IMR-90 (cell line): Measurements from ENCODE around the gene HOXC13. TPM values are rescaled to one million over a fixed set of nuclear protein-coding genes. Genes with fewer than 3 reads are reported as not detected.

Source experiments
- ATAC-seq: fragments of 200-7000 bp; cut with Tn5 transposase; 2 replicates; pipeline ENCODE4 v1.9.1; 2020; ENCODE audit warnings: low read depth, mild to moderate bottlenecking, moderate library complexity
- BruUV-seq: library from RNA; stranded (reverse); fragments of 400-500 nt; replicated peaks from 2 replicates; lab custom pipeline; 2021; lab: Mats Ljungman, UMichigan
- CTCF ChIA-PET: fragments of 300-600 bp; formaldehyde crosslinking; extraction: SDS; loops from one replicate; lab custom pipeline; 2021; ENCODE audit warnings: antibody characterized with exemption; lab: Yijun Ruan, JAX
- POLR2A ChIA-PET: fragments of 300-600 bp; sonication (Branson Sonifier 250); formaldehyde crosslinking; loops from one replicate; lab custom pipeline; 2022; ENCODE audit warnings: antibody characterized with exemption; ENCODE audit not compliant: unreplicated experiment; lab: Charles Lee
- DNase-seq: peaks from one replicate; pipeline ENCODE4 v3.0.0; 2013
- H2AFZ ChIP-seq: replicated peaks from 2 replicates; pipeline ENCODE3; 2013; ENCODE audit warnings: low read length, mild to moderate bottlenecking; ENCODE audit not compliant: poor library complexity
- H2AK5ac ChIP-seq: 2 replicates; pipeline ENCODE4 v1.6.1; 2013; ENCODE audit warnings: low read depth, low read length, inconsistent platforms
- H2AK9ac ChIP-seq: replicated peaks from 2 replicates; pipeline ENCODE3; 2013; ENCODE audit warnings: mild to moderate bottlenecking, low read depth, low read length, moderate library complexity; ENCODE audit not compliant: poor library complexity
- H2BK120ac ChIP-seq: 2 replicates; pipeline ENCODE4 v1.6.1; 2013; ENCODE audit warnings: low read depth, low read length, inconsistent platforms
- H2BK15ac ChIP-seq: 3 replicates; pipeline ENCODE4 v1.6.1; 2013; ENCODE audit warnings: low read depth, low read length, inconsistent platforms
- H2BK20ac ChIP-seq: 2 replicates; pipeline ENCODE4 v1.6.1; 2013; ENCODE audit warnings: low read depth, mild to moderate bottlenecking, inconsistent platforms, low read length, moderate library complexity
- H2BK5ac ChIP-seq: 2 replicates; pipeline ENCODE4 v1.6.1; 2013; ENCODE audit warnings: mild to moderate bottlenecking, low read depth, low read length, inconsistent platforms; ENCODE audit not compliant: poor library complexity, severe bottlenecking
- H3K14ac ChIP-seq: replicated peaks from 2 replicates; pipeline ENCODE4 v1.6.1; 2013; ENCODE audit warnings: low read depth, low read length, inconsistent platforms
- H3K18ac ChIP-seq: 2 replicates; pipeline ENCODE4 v1.6.1; 2013; ENCODE audit warnings: low read depth, low read length, control low read depth
- H3K23ac ChIP-seq: 2 replicates; pipeline ENCODE4 v1.6.1; 2013; ENCODE audit warnings: low read depth, low read length, inconsistent platforms
- H3K27ac ChIP-seq: 2 replicates; pipeline ENCODE4 v1.5.1; 2013; ENCODE audit warnings: mild to moderate bottlenecking, control low read depth, low read length; ENCODE audit not compliant: insufficient read depth
- H3K27me3 ChIP-seq: 2 replicates; pipeline ENCODE4 v1.6.1; 2013; ENCODE audit warnings: low read length; ENCODE audit not compliant: control insufficient read depth, insufficient read depth
- H3K36me3 ChIP-seq: 2 replicates; pipeline ENCODE4 v1.6.1; 2013; ENCODE audit warnings: low read length, mixed read lengths; ENCODE audit not compliant: control insufficient read depth, insufficient read depth
- H3K4ac ChIP-seq: 2 replicates; pipeline ENCODE4 v1.6.1; 2013; ENCODE audit warnings: low read depth, low read length, inconsistent platforms
- H3K4me1 ChIP-seq: 2 replicates; pipeline ENCODE4 v1.6.1; 2013; ENCODE audit warnings: low read length, mixed read lengths; ENCODE audit not compliant: control insufficient read depth, insufficient read depth
- H3K4me2 ChIP-seq: 2 replicates; pipeline ENCODE4 v1.6.1; 2013; ENCODE audit warnings: low read depth, mild to moderate bottlenecking, control low read depth, low read length, moderate library complexity
- H3K4me3 ChIP-seq: 2 replicates; pipeline ENCODE4 v1.5.1; 2013; ENCODE audit warnings: low read depth, mild to moderate bottlenecking, control low read depth, low read length, moderate library complexity; ENCODE audit not compliant: insufficient read depth
- H3K56ac ChIP-seq: 2 replicates; pipeline ENCODE4 v1.6.1; 2013; ENCODE audit warnings: low read length, inconsistent platforms; ENCODE audit not compliant: insufficient read depth; ENCODE audit errors: extremely low read depth
- H3K79me1 ChIP-seq, 2 experiments: 2 replicates each; pipeline ENCODE4 v1.6.1; 2013; ENCODE audit warnings: low read length in 2 of 2, inconsistent platforms in 1 of 2, low read depth in 1 of 2
- H3K9ac ChIP-seq: 2 replicates; pipeline ENCODE4 v1.6.1; 2013; ENCODE audit warnings: low read depth, low read length, control low read depth
- H3K9me1 ChIP-seq: 2 replicates; pipeline ENCODE4 v1.6.1; 2013; ENCODE audit warnings: low read length, inconsistent platforms; ENCODE audit not compliant: insufficient read depth
- H3K9me3 ChIP-seq: 2 replicates; pipeline ENCODE4 v1.6.1; 2013; ENCODE audit warnings: low read length; ENCODE audit not compliant: control insufficient read depth, insufficient read depth
- H4K20me1 ChIP-seq: 2 replicates; pipeline ENCODE4 v1.6.1; 2013; ENCODE audit warnings: low read length, inconsistent platforms; ENCODE audit not compliant: insufficient read depth
- H4K5ac ChIP-seq: 2 replicates; pipeline ENCODE4 v1.6.1; 2013; ENCODE audit warnings: mild to moderate bottlenecking, low read depth, low read length, control low read depth
- H4K8ac ChIP-seq, 2 experiments: 2 replicates each; pipeline ENCODE4 v1.6.1; 2013; ENCODE audit warnings: low read depth in 2 of 2, low read length in 2 of 2, control low read depth in 1 of 2, inconsistent platforms in 1 of 2
- H4K91ac ChIP-seq: 2 replicates; pipeline ENCODE4 v1.6.1; 2013; ENCODE audit warnings: low read depth, low read length, inconsistent platforms; ENCODE audit not compliant: insufficient read depth
- FOS ChIP-seq: fragments of 150-350 bp; IDR thresholded peaks from 2 replicates; pipeline ENCODE4 v1.6.1; 2016; ENCODE audit warnings: low read depth, low read length
- MAFK ChIP-seq: IDR thresholded peaks from 2 replicates; pipeline ENCODE4 v1.6.1; 2012; ENCODE audit warnings: low read depth, low read length, improper control_type of control experiment
- POLR2A ChIP-seq: IDR thresholded peaks from 2 replicates; pipeline ENCODE4 v1.6.1; 2012; ENCODE audit warnings: mild to moderate bottlenecking, low read depth, low read length
- WGBS, 2 experiments: methylation state at CpG; one replicate each; pipeline versions ENCODE4 v1.1.5 to v1.1.7; 2013; ENCODE audit warnings: missing lambda C conversion rate in 2 of 2; ENCODE audit not compliant: insufficient read length in 1 of 2; ENCODE audit errors: extremely low coverage in 2 of 2; 5-methylcytosine and 5-hydroxymethylcytosine counted together
- dilution Hi-C: fragments of 300-500 bp; cut with HindIII; formaldehyde crosslinking; loops from one replicate; pipeline ENCODE4 v1.14.3; 2018; ENCODE audit warnings: low sequenced_read_pairs; ENCODE audit not compliant: unreplicated experiment
- in situ Hi-C: fragments of 300-500 bp; cut with MboI; formaldehyde crosslinking; loops from 3 replicates; pipeline ENCODE4 v1.14.3; 2019; ENCODE audit warnings: low sequenced_read_pairs, inconsistent platforms, mixed read lengths
- intact Hi-C: fragments of 100-400 bp; cut with micrococcal nuclease; formaldehyde crosslinking; loops from 2 replicates; pipeline ENCODE4 v1.10.0; 2022
- polyA plus RNA-seq, 3 experiments: library from polyadenylated mRNA; depleted of rRNA; stranded (reverse); fragments of >200 nt; gene quantifications; 2 replicates each; pipeline ENCODE4 v1.2.3, GENCODE V29; 2012; ENCODE audit warnings: low replicate concordance in 1 of 3
- total RNA-seq: library from RNA; depleted of rRNA; stranded (reverse); fragments of >200 nt; gene quantifications from 2 replicates; pipeline ENCODE4 v1.2.3, GENCODE V29; 2012

The HOXC13 gene
- total and polyA plus RNA-seq, 2 of the 4 experiments (the other 2 are of a cell fraction): not detected

DNA sequence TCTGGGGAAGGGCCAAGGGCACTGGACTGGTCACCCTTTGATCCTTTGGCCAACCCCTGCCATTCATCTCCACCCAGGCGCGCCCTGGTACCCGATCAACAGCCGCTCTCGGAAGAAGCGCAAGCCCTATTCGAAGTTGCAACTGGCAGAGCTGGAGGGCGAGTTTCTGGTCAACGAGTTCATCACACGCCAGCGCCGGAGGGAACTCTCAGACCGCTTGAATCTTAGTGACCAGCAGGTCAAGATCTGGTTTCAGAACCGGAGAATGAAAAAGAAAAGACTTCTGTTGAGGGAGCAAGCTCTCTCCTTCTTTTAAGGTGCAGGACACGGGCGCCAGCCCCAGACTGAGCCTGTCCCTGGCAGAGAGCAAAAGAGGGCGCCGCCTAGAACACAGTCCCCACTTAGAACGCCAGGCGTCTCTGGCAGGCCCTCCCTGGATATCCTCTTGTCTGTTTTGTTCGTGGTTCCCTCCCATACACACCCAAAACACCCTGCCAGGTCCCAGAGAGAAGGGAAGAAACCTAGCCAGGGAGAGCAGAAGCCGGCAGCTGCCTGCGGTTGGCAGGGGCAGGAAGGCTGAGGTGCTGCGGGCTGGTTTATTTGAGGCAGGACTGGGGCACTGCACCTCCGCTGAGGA, 17.7 kb downstream of the HOXC13 start:
- Histone ChIP-seq H4K5ac (no peak overlapping the region), H4K91ac (no peak overlapping the region), H3K9me1 (no peaks in the 10 kb centered on the region), H3K4me2 (no peak overlapping the region), H3K36me3 (no peaks in the 10 kb centered on the region), H3K14ac (no peak overlapping the region), H3K4me1 (no peaks in the 10 kb centered on the region), H3K27me3 (peaks cover 96% of the 10 kb centered on the region), H3K9me3 (peaks cover 6% of the 10 kb centered on the region), H3K4me3 (no peak overlapping the region), H2AK5ac (no peak overlapping the region), H2BK15ac (no peak overlapping the region), H4K8ac (no peak overlapping the region), H2BK120ac (no peak overlapping the region), H3K9ac (no peak overlapping the region), H3K56ac (no peak overlapping the region), H2BK5ac (no peak overlapping the region), H3K4ac (no peak overlapping the region), H3K79me1 (no peaks in the 10 kb centered on the region), H2AK9ac (no peak overlapping the region), H2AFZ (no peak overlapping the region), H3K18ac (no peak overlapping the region), H3K23ac (no peak overlapping the region), H4K20me1 (no peaks in the 10 kb centered on the region), H2BK20ac (no peak overlapping the region), H3K27ac (no peak overlapping the region)
- TF ChIP-seq POLR2A (no peak), MAFK (no peak), FOS (no peak)
- CTCF ChIA-PET: no interaction called here
- intact Hi-C loops (no loop called here), in situ Hi-C loops (no loop called here), dilution Hi-C loops (no loop called here)
- DNase-seq (no peak), ATAC-seq (no peak)
- POLR2A ChIA-PET: no interaction called here
- no TSS peak for BruUV-seq
- 10% methylated on average over 10 of the region's 25 CpGs; no CpG with 5 or more reads in 1 of the 2 experiments for WGBS, 2 experiments
